Astrocyte of the cerebellum (primary cell): ENCODE data around the gene PHYHIPL.
A peak's percentile ranks its signal among the peaks of the same experiment; 100 is the strongest.
"Not testable (repeated sequence)": the region's sequence is repeated elsewhere in the genome, so short reads cannot be mapped to it uniquely, and the experiment has no call there.

ENCODE experiments used
- DNase-seq: peaks from one replicate; pipeline ENCODE4 v3.0.0-alpha.2; 2011; ENCODE audit warnings: low read depth
- H3K4me3 ChIP-seq: 2 replicates; pipeline ENCODE4 v1.5.1; 2011; ENCODE audit warnings: mild to moderate bottlenecking, low read depth, low read length, moderate library complexity
- CTCF ChIP-seq: IDR thresholded peaks from 2 replicates; pipeline ENCODE4 v1.5.1; 2012; ENCODE audit warnings: low read length, low read depth, moderate library complexity, mild to moderate bottlenecking; ENCODE audit errors: missing control alignments
- in situ Hi-C: cut with HindIII; loops from 2 replicates; pipeline ENCODE4 v1.10.0; 2017; ENCODE audit warnings: low sequenced_read_pairs

The PHYHIPL gene

GRCh38 chr10:59234816-59235429 lies 58.5 kb downstream of the PHYHIPL start:
- no peak overlapping the region for H3K4me3 ChIP-seq
- peak; percentile 63 for TF ChIP-seq CTCF
- in situ Hi-C loops, result loop anchor here (5.0 kb wide), 1 partner anchor 347 kb away; no protein-coding TSS in a partner anchor
- DNase-seq, result peak; percentile 37

- in situ Hi-C loops, result loop anchor here (5.0 kb wide), 1 partner anchor 346 kb away; no protein-coding TSS in a partner anchor
- no peak for TF ChIP-seq CTCF
- no peak overlapping the region for H3K4me3 ChIP-seq
- DNase-seq, result no peak
Measured at GRCh38 chr10:59236064-59236697, 59.7 kb downstream of the PHYHIPL start.

- no peak for TF ChIP-seq CTCF
- in situ Hi-C loops, result loop anchor here (5.0 kb wide), 1 partner anchor 345 kb away; no protein-coding TSS in a partner anchor
- no peak overlapping the region for H3K4me3 ChIP-seq
- no peak for DNase-seq
Measured at GRCh38 chr10:59237775-59238174, 61.3 kb downstream of the PHYHIPL start.

- H3K4me3 ChIP-seq, DNase-seq: not testable (repeated sequence)
- in situ Hi-C loops, result loop anchor here (5.0 kb wide), 1 partner anchor 343 kb away; no protein-coding TSS in a partner anchor
Measured at GRCh38 chr10:59239108-59239507, 62.7 kb downstream of the PHYHIPL start.

- DNase-seq, result peak; percentile 32
- in situ Hi-C loops, result no loop called here
- H3K4me3 ChIP-seq, result no peak overlapping the region
- peak; percentile 35 for TF ChIP-seq CTCF
Measured at GRCh38 chr10:59240582-59241183, 64.2 kb downstream of the PHYHIPL start.

- no peak for DNase-seq
- H3K4me3 ChIP-seq, result no peak overlapping the region
- in situ Hi-C loops, result no loop called here
- no peak for TF ChIP-seq CTCF
Measured at GRCh38 chr10:59242057-59242456, 65.6 kb downstream of the PHYHIPL start.

DNA sequence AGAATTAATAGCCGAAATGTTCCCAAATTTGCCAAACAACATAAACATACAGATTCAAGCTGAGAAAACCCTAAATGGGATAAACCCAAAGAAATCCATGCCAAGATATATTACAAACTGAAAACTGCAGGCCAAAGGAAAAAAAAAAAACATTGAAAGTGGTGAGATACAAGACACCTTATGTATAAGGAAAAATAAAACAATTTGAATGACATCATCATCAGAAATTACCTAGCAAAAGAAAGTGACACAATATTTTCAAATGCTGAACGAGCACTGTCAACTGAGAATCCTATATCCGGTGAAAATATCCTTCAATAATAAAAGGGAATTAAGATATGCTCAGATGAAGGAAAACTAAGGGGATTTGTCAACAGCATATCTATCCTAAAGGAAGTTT lies 66.5 kb downstream of the PHYHIPL start:
- no peak for DNase-seq
- in situ Hi-C loops, result no loop called here
- TF ChIP-seq CTCF, result no peak
- no peak overlapping the region for H3K4me3 ChIP-seq
